Left cardiac atrium (tissue), 4 donors: Measurements from ENCODE around the gene MCIDAS. TPM values are rescaled to one million over a fixed set of nuclear protein-coding genes. Genes with fewer than 3 reads are reported as not detected.

Experiments used
- ATAC-seq, 2 donors: fragments of 200-7000 bp; cut with Tn5 transposase; one replicate each; pipeline ENCODE4 v1.9.1; 2020; ENCODE audit warnings: mild to moderate bottlenecking in 2 of 2, moderate library complexity in 2 of 2
- DNase-seq: peaks from one replicate; pipeline ENCODE4 v3.0.0-alpha.2; 2020
- intact Hi-C, 2 donors: fragments of 100-400 bp; cut with DNase I; formaldehyde crosslinking; loops; one replicate each; pipeline versions ENCODE4 v1.14.1 to v1.15.1; 2022 to 2023
- total RNA-seq, 2 donors: library from RNA; stranded (reverse); fragmentation: NEBNext Ultra II Directional; extraction: Animal tissue kit (Norgen Biotek cat#: 25700); gene quantifications; one replicate each; pipeline ENCODE4 v1.2.1, GENCODE V29; 2021
- donor health status: DM: no; HTN: yes; CAD: no.
- donor health status: DM: no; HTN: yes; CAD: no; lungs with severe emphysema.
- donor health status: DM: yes; HTN: yes; CAD: no.
- donor health status: Dilated cardiomyopathy.

Gene MCIDAS
- total RNA-seq, 2 donors from 2014 or later: not detected

DNA sequence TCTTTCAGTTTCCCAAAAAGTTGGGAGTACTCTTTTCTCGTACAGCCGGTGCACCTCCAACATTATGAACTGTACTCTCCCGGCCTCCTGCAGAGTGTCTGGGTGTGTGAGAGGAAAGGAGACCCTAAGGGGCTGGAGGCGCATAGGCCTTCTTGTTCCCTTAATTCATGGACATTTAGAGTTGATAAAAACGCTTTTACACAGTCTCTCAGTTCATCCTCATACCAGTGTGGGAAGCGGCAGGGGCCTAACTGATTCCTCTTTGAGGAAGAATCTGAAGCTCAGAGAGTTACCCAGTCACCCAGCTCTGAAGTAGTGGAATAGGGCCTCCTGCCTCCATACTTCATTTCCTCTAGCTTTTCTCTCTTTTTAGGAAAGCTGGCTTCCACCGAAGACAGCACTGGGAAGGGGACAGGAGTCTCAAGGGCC lies 3.3 kb downstream of the MCIDAS start:
- ATAC-seq: no peak
- intact Hi-C loops: loop anchor here in 1 of 2 donors (10.0 kb wide), 1 partner anchor 49 kb away; the partner anchor contains the start of gene CDC20B
- no peak for DNase-seq

DNA sequence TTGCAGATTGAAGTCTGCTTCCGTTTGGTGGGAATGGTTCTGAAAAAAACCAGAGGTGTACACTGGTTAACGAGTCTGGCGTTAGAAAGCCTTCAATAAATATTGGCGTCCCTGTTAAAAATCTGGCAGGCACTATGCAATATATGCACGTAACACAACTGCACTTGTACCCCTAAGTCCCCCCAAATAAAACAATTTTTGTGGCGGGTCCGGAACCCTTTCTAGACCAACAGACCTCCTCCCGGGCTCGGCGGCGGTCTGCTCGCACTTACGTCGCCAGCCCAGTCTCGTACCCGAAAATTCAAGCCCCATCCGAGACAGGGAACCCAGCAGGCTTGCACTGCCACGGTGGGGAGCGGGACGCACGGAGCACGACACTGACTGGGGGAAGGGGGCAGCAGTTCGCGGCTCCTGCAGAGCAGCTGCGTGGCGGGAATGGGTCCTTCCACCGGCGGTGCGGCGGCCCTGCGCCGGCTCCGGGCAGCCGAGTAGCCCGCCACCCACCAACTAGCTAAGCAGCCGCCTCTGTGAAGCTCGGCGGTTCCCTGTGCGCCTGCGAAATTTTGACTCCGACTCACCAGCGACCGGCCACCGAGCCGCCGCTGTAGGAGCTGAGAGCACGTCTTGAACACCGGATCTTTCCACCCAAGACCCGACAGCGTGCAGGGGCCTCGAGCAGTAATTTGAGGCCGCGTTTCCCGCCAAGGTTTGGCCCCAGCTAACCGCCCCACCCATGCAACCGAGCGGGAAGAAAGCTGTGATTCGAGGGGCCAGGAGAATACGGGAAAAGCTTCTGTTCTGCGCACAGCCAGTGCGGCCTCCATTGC lies 3.9 kb downstream of the MCIDAS start:
- ATAC-seq: no peak
- no peak for DNase-seq
- intact Hi-C loops: loop anchor here in 1 of 2 donors (10.0 kb wide), 1 partner anchor 48 kb away; the partner anchor contains the start of gene CDC20B

DNA sequence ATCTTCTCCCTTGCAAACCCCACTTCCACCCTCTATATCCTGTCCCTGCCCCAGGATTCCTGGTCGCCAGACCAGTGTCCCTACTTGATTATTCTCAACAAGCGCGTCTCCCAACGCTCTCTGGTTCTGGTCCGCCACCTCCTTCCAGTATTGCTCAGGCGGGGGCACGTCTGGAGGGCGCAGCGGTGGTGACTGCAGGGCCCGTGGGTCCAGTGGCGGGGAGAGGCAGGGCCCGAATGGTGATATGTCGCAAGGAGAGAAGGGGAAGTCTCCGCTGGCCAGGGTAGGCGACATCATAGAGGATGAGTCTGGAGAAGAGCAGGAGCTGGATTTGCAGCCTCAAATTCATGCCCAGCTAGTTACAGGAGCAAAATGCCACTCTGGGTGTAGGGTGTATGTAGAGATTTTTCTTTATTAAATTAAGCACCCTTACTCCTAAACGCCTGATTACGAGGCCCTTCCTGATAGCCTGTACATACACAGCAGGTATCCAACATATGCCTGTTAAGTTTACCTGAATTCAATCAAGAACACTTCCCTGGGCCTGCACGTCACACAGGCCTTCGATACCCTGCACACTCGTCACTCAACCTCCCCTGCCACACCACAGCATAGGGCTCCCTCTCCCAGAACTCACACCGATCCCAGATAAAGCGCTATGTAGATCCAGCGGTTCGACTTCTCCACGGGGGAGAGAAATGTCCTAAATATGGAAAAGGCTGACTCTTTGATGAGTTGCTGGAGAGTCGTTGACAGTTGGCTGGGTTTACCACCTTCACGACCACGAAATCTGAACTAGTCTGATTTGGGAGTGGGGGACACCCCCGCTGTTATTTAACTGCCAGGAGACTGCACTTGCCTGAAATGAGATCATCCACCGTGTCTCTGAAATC lies 4.8 kb downstream of the MCIDAS start:
- intact Hi-C loops: loop anchor here in 1 of 2 donors (10.0 kb wide), 1 partner anchor 48 kb away; the partner anchor contains the start of gene CDC20B
- DNase-seq (no peak), ATAC-seq (no peak)

DNA sequence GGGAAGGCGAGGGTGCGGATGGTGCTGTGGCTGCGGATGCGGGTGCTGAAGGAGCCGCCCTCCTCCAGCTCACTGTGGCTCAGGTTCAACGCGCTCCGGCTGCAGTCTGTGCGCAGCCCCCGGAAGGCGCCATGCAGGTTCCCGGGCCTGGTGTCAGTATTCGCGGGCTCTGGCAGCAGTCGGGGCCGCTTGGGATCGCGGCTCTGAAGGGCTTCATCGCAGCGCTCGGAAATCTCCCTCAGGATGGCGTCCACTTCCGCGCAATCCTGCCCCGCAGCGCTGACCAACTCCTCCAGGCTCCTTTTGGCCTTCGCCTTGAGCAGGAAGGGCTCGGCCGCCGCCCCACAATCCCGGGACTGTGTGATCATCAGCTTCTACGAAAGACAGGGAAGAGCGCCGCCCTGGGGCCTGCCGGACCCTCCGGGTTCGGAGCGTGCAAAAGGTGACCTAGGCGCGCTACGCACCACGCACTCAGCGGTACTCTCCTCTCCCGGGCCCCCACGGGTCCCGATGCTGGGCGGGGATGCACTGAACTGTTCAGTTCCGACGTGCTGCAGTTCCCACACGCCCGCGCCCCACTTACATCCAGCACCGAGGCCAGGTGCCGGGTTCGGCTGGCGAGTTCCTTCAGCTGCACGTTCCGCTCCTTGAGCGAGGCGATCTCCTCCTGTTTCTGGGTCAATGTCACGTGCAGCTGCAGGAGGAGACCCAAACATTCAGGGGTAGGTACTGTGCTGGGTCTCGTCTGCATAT lies 6.5 kb downstream of the MCIDAS start:
- DNase-seq (peak; percentile 30), ATAC-seq (peak; percentile 17 to 57)
- intact Hi-C loops: loop anchor here in 1 of 2 donors (10.0 kb wide), 1 partner anchor 46 kb away; the partner anchor contains the start of gene CDC20B

DNA sequence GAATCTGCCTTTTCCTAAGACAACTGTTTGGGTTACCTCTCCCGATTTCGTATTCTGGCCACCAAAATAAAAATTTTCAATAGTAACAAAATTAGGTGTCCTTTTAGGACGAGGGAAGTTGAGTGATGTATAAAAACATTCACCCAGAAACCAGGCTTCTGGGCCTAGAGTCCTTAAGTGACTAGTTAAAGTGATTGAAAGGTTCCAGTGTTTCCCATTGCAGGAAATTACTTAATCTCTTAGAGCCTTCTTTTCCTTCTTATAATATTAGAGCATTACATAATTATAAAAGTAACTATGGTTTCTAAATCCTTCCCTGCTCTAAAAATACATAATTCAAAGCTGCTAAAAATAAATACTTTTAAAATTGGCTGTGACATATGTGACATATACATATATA lies 7.3 kb downstream of the MCIDAS start:
- ATAC-seq: no peak
- intact Hi-C loops: loop anchor here in 1 of 2 donors (10.0 kb wide), 1 partner anchor 45 kb away; the partner anchor contains the start of gene CDC20B
- DNase-seq: no peak

DNA sequence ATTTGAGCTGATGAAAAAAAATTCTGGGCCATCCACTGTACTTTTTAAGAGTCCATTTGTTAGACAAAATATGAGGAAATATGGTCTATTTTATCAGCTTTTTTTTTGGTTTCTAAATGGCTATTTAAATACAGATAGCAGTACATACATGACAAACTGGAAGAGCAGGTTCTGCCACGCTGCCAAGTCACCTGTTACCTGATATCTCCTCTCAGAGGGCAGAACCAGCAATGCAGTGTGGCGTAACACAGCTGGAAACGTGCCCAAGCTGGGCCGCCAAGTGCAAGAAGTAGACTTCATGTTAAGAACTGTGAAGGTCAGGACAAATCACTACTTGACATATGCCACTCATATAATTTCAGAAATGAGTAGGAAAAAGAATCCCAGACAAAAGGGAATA lies 8.1 kb downstream of the MCIDAS start:
- no peak for DNase-seq
- ATAC-seq: no peak
- intact Hi-C loops: no loop called here

DNA sequence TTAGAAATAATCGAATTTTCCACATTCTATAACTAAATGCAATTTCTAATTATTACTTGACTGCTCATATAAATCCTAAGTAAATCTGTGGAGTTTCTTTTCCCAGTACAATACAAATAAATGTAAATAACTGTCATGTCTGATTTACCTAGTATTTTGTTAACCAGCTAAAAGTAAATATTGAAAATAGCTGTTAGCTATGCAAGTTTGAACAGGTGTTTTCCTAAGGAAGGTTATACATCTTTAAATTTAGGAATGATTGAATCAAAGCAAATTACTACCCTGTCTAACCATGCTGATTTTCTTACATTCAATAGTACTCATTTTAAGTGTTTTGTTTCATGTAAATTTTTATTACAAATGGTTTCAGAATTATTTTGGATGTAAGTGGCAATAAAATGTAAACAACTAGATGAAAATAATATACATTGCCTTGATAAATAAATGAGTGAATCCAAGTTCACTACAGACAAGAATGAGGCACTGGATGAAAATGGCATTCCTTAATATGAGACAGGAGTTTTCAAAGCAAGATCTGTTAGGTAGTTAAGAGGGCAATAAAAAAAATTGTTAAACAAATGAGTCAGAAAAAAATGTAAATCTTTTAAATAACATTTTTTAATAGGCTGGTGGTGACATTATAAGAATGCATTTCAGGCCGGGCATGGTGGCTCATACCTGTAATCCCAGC lies 15.8 kb downstream of the MCIDAS start:
- ATAC-seq: no peak
- no peak for DNase-seq
- intact Hi-C loops: no loop called here

DNA sequence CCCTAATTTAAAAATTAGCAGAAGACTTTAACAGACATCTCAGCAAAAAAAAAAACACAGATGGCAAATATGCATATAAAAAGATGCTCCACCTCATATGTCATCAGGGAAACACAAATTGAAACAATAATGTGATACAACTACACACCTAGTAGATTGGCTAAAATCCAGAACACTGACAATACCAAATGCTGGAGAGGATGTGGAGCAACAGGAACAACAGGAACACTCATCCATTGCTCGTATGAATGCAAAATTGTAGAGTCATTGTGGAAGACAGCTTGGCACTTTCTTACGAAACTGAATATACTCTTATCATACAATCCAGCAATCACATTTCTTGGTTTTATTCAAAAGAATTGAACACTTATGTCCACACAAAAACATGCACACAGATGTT lies 22.1 kb downstream of the MCIDAS start:
- intact Hi-C loops: no loop called here
- no peak for ATAC-seq
- no peak for DNase-seq

DNA sequence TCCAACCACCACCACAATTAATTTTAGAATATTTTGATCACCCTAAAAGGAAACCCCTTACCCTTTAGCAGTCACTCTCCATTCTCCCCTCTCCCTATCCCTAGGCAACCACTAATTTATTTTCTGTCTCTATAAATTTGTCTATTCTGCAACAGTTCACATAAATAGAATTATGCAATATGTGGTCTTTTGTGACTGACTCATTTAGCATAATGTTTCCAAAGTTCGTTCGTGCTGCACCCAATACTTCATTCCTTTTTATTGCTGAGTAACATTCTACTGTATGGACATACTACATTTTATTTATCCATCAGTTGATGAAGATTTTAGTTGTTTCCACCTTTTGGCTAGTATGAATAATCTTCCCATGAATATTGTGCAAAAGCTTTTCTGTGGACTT lies 36.0 kb downstream of the MCIDAS start:
- DNase-seq (no peak), ATAC-seq (no peak)
- intact Hi-C loops: no loop called here

DNA sequence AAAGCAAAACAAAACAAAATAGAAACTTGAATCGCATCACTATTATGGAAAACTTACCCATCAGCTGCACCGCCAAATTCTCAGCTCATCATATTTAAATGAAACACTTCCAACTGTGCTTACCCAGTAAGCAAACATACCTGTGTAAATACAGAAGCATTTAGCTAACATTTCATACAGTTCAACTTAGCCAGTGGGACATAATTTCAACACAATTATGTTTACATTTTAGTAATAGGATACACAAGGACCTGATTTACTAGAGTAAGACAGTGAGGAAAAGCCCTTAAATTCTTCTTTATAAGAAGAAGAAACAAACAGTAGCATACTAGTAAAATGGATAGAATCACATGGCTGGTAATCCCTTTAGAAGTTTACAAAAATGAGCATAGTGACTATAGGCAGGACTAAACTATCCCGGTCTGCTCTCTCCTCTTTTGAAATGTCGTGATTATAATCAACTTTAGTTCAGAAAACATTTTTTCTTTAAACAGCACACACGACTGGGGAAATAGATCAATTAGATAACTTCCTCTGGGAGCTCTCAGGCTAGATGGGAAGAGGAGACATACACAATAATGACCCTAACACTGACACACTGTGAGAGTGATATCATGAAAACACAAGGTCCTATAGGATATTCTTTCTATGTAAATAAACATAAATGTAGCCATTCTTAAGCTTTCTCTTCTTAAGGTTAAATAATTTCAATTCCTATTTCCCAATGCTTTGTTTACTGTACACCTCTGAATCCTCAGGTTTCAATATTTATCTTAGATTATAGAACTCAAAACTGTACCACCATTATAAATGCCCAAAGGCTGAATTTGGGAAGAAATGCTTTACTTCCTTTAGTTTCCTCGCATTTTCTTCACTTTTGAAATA lies 38.2 kb downstream of the MCIDAS start:
- DNase-seq: no peak
- intact Hi-C loops: no loop called here
- ATAC-seq: no peak

DNA sequence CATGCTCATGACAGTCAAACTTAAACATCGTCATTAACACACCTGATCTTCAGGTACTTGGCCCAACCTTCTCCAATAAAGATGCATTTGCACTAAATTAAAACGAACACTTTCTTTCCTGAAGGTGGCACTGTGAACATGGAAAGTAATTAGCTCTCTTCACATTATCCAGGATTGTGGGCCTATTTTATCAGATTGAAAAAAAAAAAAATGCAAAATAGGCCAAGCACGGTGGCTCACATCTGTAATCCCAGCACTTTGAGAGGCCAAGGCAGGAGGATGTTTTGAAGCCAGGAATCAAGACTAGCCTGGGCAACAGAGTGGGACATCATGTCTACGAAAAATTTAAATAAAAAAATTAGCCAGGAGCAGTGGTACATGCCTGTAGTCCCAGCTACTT lies 39.7 kb downstream of the MCIDAS start:
- intact Hi-C loops: no loop called here
- ATAC-seq (no peak), DNase-seq (no peak)

DNA sequence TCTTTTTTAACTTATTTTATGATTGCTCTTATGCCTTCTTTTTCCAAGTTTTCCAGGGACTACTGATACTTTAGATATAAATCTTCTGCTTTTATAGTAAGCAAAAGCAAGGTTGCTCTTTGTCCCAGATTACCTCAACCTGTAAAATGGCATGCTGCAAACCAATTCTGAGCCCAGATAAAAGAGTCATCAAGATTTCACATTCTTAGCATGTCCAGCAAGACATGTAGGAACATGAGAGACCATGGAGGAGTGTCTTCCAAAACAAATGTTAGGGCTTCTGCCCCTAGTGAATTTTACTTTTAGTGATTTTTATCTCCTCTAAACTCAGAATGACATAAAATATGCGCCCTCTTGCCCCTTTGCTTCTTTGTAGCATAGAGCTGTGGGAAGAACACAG lies 47.1 kb downstream of the MCIDAS start:
- intact Hi-C loops: no loop called here
- ATAC-seq: no peak
- DNase-seq: no peak

DNA sequence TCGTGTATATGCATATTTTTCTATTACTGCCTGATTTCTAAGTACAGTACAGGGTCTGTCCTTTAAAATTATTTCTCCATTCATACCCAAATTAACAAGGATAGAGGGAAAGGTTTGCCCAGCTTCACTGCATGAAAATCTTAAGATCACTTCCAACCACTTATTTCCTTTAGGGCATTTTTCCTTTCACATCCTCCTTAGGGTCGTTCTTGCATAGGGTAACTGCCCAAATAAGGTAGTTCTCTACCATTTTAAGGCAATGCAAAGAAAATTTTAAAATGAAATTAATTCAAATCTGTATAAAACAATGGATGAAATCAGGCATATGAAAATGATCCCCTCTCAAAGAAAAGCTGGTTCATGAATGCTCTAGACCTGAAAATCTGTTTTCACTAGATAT lies 50.0 kb downstream of the MCIDAS start:
- DNase-seq (no peak), ATAC-seq (no peak)
- intact Hi-C loops: loop anchor here (5.0 to 10.0 kb wide), 2 partner anchors 48 to 50 kb away; partner anchors contain the start of gene MCIDAS (in 2 of the 2)

DNA sequence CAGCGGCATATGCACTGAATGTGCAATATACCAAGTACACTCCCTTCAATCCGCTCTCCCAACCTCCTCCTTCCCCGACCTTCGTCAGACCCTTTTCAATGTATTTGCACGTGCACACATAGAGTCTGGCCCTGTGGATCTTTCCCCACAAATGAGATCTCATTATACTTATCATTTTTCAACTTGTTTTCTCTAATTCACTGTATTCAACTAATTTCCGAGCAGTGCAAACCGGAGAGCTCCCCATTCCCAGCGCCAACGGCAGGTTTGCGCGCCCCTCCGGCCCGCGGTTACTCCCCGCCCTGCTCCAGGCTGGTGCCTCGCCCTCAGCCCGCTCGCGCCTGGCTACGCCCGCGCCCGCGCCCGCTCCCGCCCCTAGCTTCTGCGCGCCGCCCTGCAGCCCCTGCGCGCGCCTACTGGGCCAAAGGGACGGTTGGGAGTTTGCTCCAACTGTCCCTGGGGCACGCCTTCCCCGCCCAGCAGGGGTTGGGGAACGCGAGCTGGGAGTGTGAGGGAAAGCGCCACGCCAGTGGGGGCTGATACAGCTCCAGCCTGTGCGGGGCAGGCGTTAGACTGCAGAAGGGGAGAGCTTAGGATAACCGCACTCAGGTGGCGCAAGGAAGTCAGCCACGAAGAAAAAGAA lies 50.8 kb downstream of the MCIDAS start:
- ATAC-seq (peak; percentile 46 to 60), DNase-seq (no peak)

DNA sequence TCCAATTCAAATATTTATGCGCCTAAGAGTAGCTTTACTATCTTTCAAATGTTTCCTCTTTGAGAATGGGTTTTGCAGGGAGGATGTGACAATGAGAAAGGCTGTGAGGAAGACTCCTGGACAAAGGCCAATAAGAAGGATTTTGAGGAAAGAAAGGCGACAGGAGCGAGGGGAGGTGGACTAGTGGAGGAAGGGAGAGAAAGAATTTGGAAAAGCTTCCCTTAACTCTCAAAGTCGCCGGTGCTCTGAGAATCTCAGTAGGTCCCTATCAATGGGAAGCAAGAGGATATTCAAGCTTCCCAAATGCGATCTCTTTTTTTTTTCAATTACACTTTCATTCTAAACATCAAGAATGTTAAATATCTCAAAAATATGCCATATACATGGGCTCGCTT lies 51.3 kb downstream of the MCIDAS start:
- no peak for ATAC-seq

More for the DNA sequence above, 50.8 kb downstream of the MCIDAS start:
- intact Hi-C loops: loop anchor here (5.0 to 10.0 kb wide), 2 partner anchors 49 to 51 kb away; partner anchors contain the start of gene MCIDAS (in 2 of the 2)

DNA sequence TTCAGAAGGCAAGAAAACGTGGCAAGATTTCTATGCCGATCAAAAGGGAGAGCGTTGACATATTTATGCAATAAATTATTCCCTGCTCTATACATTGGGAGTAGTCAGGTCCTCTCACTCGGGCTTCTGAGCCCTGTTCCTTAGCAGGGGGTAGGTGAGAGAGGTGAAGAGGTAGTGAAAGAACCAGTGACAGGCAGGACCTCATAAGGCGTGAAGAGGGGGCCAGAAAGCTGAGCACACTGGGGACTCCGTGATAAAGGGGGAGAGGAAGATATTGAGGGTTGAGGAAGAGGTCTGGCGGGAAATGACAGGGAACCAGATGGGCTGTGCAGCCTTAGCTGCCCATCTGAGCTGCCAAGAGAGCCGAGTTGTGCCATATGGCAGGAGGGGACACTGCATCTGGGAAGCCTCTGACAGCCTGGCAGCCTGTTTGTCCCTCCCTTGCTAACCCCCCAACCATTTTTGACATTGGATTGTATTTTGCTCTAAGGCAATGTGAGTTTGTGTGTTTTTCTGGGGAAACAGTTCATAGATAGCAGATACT lies 53.4 kb downstream of the MCIDAS start:
- DNase-seq (no peak), ATAC-seq (no peak)
- intact Hi-C loops: loop anchor here in 1 of 2 donors (10.0 kb wide), 1 partner anchor 51 kb away; the partner anchor contains the start of gene MCIDAS

More for the DNA sequence above, 51.3 kb downstream of the MCIDAS start:
- no peak for DNase-seq
- intact Hi-C loops: loop anchor here (5.0 to 10.0 kb wide), 2 partner anchors 49 to 52 kb away; partner anchors contain the start of gene MCIDAS (in 2 of the 2)
